ENCODE results near the gene PTPN1.

PTPN1 gene

GRCh38 chr20:50558483-50558925 lies 48.3 kb downstream of the PTPN1 start:
- Histone ChIP-seq H4K20me1 (peaks cover 14 to 67% (median 33%) of the 10 kb centered on the region in 11 experiments; a peak in 18 of 22 replicates), H3K27ac (no peak overlapping the region), H3K9ac (no peak overlapping the region), H3K27me3 (no peaks in the 10 kb centered on the region), H3K9me3 (replicated peaks in 1 of 11) (peaks cover 7 to 29% (median 15%) of the 10 kb centered on the region in 11 experiments; a peak in 18 of 22 replicates), H3K4me1 (peaks cover 0 to 18% (median 4%) of the 10 kb centered on the region in 10 experiments; a peak in 9 of 20 replicates), H3K4me2 (no peak overlapping the region), H3K4me3 (no peak overlapping the region), H3K36me3 (peaks cover 50 to 81% (median 65%) of the 10 kb centered on the region in 11 experiments)
- no peak for TF ChIP-seq Cebpa-rat (IDR thresholded peaks at IDR 0.05)

GRCh38 chr20:50559149-50559548 lies 49.0 kb downstream of the PTPN1 start:
- no peak overlapping the region for H3K4me2 ChIP-seq
- peaks cover 0 to 12% (median 4%) of the 10 kb centered on the region in 10 experiments; a peak in 9 of 20 replicates for H3K4me1 ChIP-seq
- peaks cover under 1 to 24% (median 11%) of the 10 kb centered on the region in 11 experiments; a peak in 18 of 22 replicates for H3K9me3 ChIP-seq (replicated peaks in 1 of 11)
- TF ChIP-seq Cebpa-rat (IDR thresholded peaks at IDR 0.05), result no peak
- H3K27ac ChIP-seq, result no peak overlapping the region
- H3K36me3 ChIP-seq, result peaks cover 52 to 84% (median 70%) of the 10 kb centered on the region in 11 experiments
- no peak overlapping the region for H3K9ac ChIP-seq
- peaks cover 14 to 72% (median 36%) of the 10 kb centered on the region in 11 experiments; a peak in 18 of 22 replicates for H4K20me1 ChIP-seq
- no peak overlapping the region for H3K4me3 ChIP-seq
- no peaks in the 10 kb centered on the region for H3K27me3 ChIP-seq

GRCh38 chr20:50559856-50560638 lies 49.9 kb downstream of the PTPN1 start:
- no peak overlapping the region for H3K27ac ChIP-seq
- peaks cover 0 to 11% (median 2%) of the 10 kb centered on the region in 10 experiments; a peak in 5 of 20 replicates for H3K4me1 ChIP-seq
- H3K36me3 ChIP-seq, result peaks cover 60 to 93% (median 79%) of the 10 kb centered on the region in 11 experiments
- peaks cover 0 to 17% (median 3%) of the 10 kb centered on the region in 11 experiments; a peak in 17 of 22 replicates for H3K9me3 ChIP-seq (replicated peaks in 1 of 11)
- H3K27me3 ChIP-seq, result no peaks in the 10 kb centered on the region
- H3K4me3 ChIP-seq, result no peak overlapping the region
- H3K4me2 ChIP-seq, result no peak overlapping the region
- TF ChIP-seq Cebpa-rat (IDR thresholded peaks at IDR 0.05), result no peak
- no peak overlapping the region for H3K9ac ChIP-seq
- H4K20me1 ChIP-seq, result peaks cover 14 to 81% (median 39%) of the 10 kb centered on the region in 11 experiments; a peak in 18 of 22 replicates

- Histone ChIP-seq H3K27ac (no peak overlapping the region), H3K9ac (no peak overlapping the region)
- TF ChIP-seq Cebpa-rat (IDR thresholded peaks at IDR 0.05), result no peak
These were observed 50.7 kb downstream of the PTPN1 start for GRCh38 chr20:50560867-50561266.

GRCh38 chr20:50561379-50562078 lies 51.3 kb downstream of the PTPN1 start:
- Histone ChIP-seq H4K20me1 (peaks cover 14 to 96% (median 48%) of the 10 kb centered on the region in 11 experiments; a peak in 18 of 22 replicates), H3K9me3 (replicated peaks in 1 of 11) (peaks cover 0 to 4% (median 0%) of the 10 kb centered on the region in 11 experiments; a peak in 1 of 22 replicates), H3K27me3 (no peaks in the 10 kb centered on the region), H3K4me1 (peaks cover 0 to 15% (median under 1%) of the 10 kb centered on the region in 10 experiments; a peak in 6 of 20 replicates), H3K4me3 (no peak overlapping the region), H3K36me3 (peaks cover 71 to 97% (median 84%) of the 10 kb centered on the region in 11 experiments), H3K27ac (peak overlapping the region in 1 of 11 experiments; percentile 8; a peak in 1 of 22 replicates), H3K9ac (no peak overlapping the region), H3K4me2 (no peak overlapping the region)
- TF ChIP-seq Cebpa-rat (IDR thresholded peaks at IDR 0.05), result no peak

More at GRCh38 chr20:50560867-50561266, 50.7 kb downstream of the PTPN1 start:
- Histone ChIP-seq H3K4me3 (no peak overlapping the region), H4K20me1 (peaks cover 14 to 90% (median 42%) of the 10 kb centered on the region in 11 experiments; a peak in 18 of 22 replicates), H3K4me2 (no peak overlapping the region), H3K4me1 (peaks cover 0 to 11% (median 3%) of the 10 kb centered on the region in 10 experiments; a peak in 7 of 20 replicates), H3K36me3 (peaks cover 68 to 97% (median 84%) of the 10 kb centered on the region in 11 experiments), H3K27me3 (no peaks in the 10 kb centered on the region), H3K9me3 (replicated peaks in 1 of 11) (peaks cover 0 to 9% (median 0%) of the 10 kb centered on the region in 11 experiments; a peak in 5 of 22 replicates)

GRCh38 chr20:50562262-50562701 lies 52.1 kb downstream of the PTPN1 start:
- TF ChIP-seq Cebpa-rat (IDR thresholded peaks at IDR 0.05), result no peak
- H3K4me2 ChIP-seq, result no peak overlapping the region
- peaks cover 0 to 4% (median 0%) of the 10 kb centered on the region in 11 experiments; a peak in 1 of 22 replicates for H3K9me3 ChIP-seq (replicated peaks in 1 of 11)
- H3K36me3 ChIP-seq, result peaks cover 72 to 97% (median 83%) of the 10 kb centered on the region in 11 experiments
- H4K20me1 ChIP-seq, result peaks cover 14 to 99% (median 47%) of the 10 kb centered on the region in 11 experiments; a peak in 18 of 22 replicates
- peak overlapping the region in 1 of 11 experiments; percentile 8; a peak in 1 of 22 replicates for H3K27ac ChIP-seq
- no peaks in the 10 kb centered on the region for H3K27me3 ChIP-seq
- no peak overlapping the region for H3K4me3 ChIP-seq
- no peak overlapping the region for H3K9ac ChIP-seq
- H3K4me1 ChIP-seq, result peaks cover 0 to 23% (median 4%) of the 10 kb centered on the region in 10 experiments; a peak in 10 of 20 replicates

- Histone ChIP-seq H3K9ac (no peak overlapping the region), H3K4me2 (no peak overlapping the region), H3K4me3 (no peak overlapping the region), H3K4me1 (peaks cover 0 to 29% (median 12%) of the 10 kb centered on the region in 10 experiments; a peak in 11 of 20 replicates), H3K36me3 (peaks cover 74 to 97% (median 86%) of the 10 kb centered on the region in 11 experiments), H3K27ac (no peak overlapping the region), H3K9me3 (replicated peaks in 1 of 11) (0 out of 22 replicates have a peak, but pooled peaks cover 0 to 3% (median 0%) of the 10 kb centered on the region in 11 experiments), H4K20me1 (peaks cover 10 to 99% (median 53%) of the 10 kb centered on the region in 11 experiments; a peak in 19 of 22 replicates), H3K27me3 (no peaks in the 10 kb centered on the region)
- no peak for TF ChIP-seq Cebpa-rat (IDR thresholded peaks at IDR 0.05)
These were observed 53.2 kb downstream of the PTPN1 start for GRCh38 chr20:50563133-50563944.

GRCh38 chr20:50565383-50565782 lies 55.2 kb downstream of the PTPN1 start:
- Histone ChIP-seq H3K36me3 (peaks cover 91 to 96% (median 95%) of the 10 kb centered on the region in 11 experiments), H3K9ac (no peak overlapping the region), H3K4me2 (no peak overlapping the region), H4K20me1 (peaks cover 14 to 95% (median 62%) of the 10 kb centered on the region in 11 experiments; a peak in 19 of 22 replicates), H3K9me3 (replicated peaks in 1 of 11) (no peaks in the 10 kb centered on the region), H3K27me3 (no peaks in the 10 kb centered on the region), H3K27ac (no peak overlapping the region), H3K4me3 (no peak overlapping the region), H3K4me1 (peaks cover 11 to 48% (median 25%) of the 10 kb centered on the region in 10 experiments)
- no peak for TF ChIP-seq Cebpa-rat (IDR thresholded peaks at IDR 0.05)

Measured in BLaER1 treated with 17β-estradiol and CSF1 and Interleukin-3, amounts not matched to agents 10 nM and 100 nM (cell line).